HG03196 (cell line): ENCODE measurements around the gene PCDH11X.
A peak's percentile ranks its signal among the peaks of the same experiment; 100 is the strongest.
"Not testable (repeated sequence)": the region's sequence is repeated elsewhere in the genome, so short reads cannot be mapped to it uniquely, and the experiment has no call there.

Experiments used
- ATAC-seq: cut with Tn5 transposase; IDR thresholded peaks from one replicate; pipeline ENCODE4 v1.9.1; 2021; ENCODE audit not compliant: unreplicated experiment

The PCDH11X gene, protein sequence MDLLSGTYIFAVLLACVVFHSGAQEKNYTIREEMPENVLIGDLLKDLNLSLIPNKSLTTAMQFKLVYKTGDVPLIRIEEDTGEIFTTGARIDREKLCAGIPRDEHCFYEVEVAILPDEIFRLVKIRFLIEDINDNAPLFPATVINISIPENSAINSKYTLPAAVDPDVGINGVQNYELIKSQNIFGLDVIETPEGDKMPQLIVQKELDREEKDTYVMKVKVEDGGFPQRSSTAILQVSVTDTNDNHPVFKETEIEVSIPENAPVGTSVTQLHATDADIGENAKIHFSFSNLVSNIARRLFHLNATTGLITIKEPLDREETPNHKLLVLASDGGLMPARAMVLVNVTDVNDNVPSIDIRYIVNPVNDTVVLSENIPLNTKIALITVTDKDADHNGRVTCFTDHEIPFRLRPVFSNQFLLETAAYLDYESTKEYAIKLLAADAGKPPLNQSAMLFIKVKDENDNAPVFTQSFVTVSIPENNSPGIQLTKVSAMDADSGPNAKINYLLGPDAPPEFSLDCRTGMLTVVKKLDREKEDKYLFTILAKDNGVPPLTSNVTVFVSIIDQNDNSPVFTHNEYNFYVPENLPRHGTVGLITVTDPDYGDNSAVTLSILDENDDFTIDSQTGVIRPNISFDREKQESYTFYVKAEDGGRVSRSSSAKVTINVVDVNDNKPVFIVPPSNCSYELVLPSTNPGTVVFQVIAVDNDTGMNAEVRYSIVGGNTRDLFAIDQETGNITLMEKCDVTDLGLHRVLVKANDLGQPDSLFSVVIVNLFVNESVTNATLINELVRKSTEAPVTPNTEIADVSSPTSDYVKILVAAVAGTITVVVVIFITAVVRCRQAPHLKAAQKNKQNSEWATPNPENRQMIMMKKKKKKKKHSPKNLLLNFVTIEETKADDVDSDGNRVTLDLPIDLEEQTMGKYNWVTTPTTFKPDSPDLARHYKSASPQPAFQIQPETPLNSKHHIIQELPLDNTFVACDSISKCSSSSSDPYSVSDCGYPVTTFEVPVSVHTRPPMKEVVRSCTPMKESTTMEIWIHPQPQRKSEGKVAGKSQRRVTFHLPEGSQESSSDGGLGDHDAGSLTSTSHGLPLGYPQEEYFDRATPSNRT (N-terminal part only)

GRCh38 chrX:91779135-91779534 is at the start of gene PCDH11X:
PCDH11X (plus strand) TSS chrX:91779375; CDS start chrX:91835505, 56,130 bp downstream.
- not testable (repeated sequence) for ATAC-seq

GRCh38 chrX:91747446-91747845 is 31.7 kb upstream of the PCDH11X start:
- not testable (repeated sequence) for ATAC-seq

GRCh38 chrX:91753022-91753421 is 26.2 kb upstream of the PCDH11X start:
- not testable (repeated sequence) for ATAC-seq

GRCh38 chrX:91770619-91771488 is 8.3 kb upstream of the PCDH11X start:
- ATAC-seq, result peak; percentile 99

DNA sequence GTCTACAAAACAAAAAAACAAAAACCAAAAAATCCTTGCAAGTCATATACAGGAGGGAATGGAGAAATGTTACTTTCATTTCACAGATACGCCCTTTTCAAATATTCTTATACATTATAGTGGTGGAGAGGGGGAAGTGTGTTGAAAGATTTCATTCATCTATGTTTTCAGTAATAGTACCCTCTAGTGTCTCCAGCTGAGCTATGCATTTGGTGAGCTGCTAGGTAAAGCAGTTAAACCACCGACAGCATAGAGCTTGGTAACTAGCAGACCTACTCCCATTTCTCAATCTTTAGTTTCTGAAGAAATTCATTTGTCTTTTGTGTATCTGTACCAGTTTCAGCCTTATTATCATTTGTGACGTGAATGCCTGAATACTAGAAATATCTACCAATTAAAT is 5.2 kb upstream of the PCDH11X start:
- ATAC-seq, result not testable (repeated sequence)

DNA sequence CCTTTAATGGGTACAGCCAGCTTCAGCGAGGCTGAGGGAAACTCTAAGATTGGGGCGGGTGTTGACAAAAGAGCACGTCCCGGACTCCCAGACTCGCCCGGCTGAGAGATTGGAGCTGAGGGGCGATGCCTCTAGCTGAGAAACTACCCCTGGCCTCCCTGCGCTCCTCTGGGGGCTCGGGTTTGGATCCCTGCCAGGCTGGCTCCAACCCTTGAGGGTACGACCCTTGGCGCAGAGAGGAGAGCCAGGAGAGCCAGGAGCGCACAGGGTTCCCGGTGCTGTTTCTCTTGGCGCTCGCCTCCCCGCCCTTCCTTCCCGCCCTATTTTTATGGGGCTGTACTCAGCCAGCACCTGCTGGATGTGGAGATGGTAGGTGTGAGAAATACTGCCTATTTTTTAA is 833 bp downstream of the PCDH11X start:
- not testable (repeated sequence) for ATAC-seq

- ATAC-seq, result not testable (repeated sequence)
These were observed 1.5 kb downstream of the PCDH11X start for GRCh38 chrX:91780698-91781097.

DNA sequence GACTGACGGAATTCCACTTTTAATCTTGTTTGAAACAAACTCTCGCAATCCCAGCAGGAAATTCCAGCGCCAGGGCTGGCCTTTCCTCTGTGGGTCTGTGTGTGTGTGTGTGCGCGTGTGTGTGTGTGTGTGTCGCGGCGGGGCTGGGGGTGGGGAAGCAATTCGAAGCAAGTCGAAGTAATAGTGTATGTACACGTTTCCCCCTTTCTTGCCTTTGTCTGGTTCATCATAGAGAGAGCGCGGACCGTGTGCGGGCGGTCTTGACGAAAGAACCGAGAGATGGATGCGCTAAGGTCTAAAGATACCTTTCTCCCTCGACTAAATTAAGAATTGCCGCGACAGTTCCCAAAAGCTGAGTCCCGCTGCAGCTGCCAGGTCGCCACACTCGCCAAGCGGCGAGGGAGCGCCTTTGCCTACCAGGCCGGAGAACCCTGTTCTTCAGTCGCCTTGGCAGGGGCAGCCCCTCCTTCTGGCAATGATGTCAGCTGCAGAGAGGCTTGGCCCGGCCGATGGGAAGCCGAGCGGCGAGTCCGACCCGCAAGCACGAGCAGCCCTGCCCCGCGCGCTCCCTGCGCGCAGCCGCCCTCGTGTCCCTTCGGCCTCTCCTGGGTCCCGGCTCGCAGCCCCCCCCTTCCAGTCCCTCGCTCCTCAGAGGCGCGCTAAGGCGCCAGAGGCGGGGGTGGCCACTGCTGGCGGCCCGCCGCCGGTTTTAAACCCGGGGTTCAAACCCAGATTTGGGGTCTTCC is 2.6 kb downstream of the PCDH11X start:
- ATAC-seq, result not testable (repeated sequence)

- ATAC-seq, result not testable (repeated sequence)
These were observed 3.6 kb downstream of the PCDH11X start for GRCh38 chrX:91782825-91783224.

- not testable (repeated sequence) for ATAC-seq
These were observed 38.4 kb downstream of the PCDH11X start for GRCh38 chrX:91817537-91817936.

GRCh38 chrX:91825321-91825720 is 46.1 kb downstream of the PCDH11X start:
- ATAC-seq, result not testable (repeated sequence)
